ENCODE data around the gene HJURP. TPM values are rescaled to one million over a fixed set of nuclear protein-coding genes. Genes with fewer than 3 reads are reported as not detected.

HJURP gene
- total RNA-seq, 1 donor from 2014 or later, result 109 TPM

DNA sequence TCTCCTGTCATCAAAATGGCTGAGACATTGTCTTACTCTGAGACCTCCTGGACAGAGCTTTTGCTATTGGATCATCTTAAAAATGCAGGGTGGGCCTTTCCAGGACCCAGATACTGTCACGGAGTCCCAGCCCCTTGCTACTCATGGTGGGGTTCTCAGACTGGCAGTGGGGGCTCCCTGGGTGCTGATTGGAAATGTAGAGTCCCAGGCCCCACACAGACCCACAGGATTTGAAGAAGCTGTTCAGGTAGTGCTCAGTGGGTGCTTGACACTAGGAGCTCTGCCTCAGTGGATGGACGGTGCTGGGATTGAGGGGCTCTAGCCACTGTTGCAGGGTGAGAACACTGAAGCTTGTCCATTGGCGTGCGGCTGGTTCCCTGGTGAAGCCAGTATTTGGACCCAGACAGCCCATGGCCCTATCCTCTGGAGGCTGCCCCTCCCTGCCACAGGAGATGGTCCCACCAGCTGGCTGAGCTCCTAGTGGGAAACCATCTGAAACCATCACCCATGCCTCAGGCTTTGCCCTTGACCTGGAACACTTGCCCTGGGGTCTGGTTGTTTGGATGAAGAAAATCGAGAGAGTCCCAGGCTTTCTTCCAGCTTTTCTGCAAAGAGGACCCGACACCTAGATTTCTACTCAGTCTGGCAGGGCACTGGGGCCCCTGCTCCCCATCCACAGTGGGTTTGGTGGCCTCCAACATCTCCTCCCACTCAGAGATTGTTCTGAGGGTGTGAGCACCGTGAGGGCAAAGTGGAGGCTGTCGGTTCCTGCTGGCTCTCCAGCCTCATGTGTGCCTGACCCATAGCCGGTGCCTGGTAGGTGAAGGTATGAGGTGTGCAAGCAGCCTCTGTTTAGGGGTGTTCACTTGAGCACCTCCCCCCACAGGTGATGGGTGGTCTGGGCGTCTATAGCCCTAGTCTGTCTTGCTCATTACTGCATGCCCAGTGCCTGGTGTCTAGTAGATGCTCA lies 46.1 kb downstream of the HJURP start:
- H3K9ac ChIP-seq, result no peak overlapping the region
- H3K4me3 Mint-ChIP-seq, result no peak overlapping the region
- no peaks in the 10 kb centered on the region for H3K79me2 ChIP-seq (ENCODE audit: low read depth)
- H3K9me3 Mint-ChIP-seq, result peaks cover 2% of the 10 kb centered on the region
- H3K36me3 Mint-ChIP-seq, result no peaks in the 10 kb centered on the region
- H3K4me3 ChIP-seq, result no peak overlapping the region
- H3K36me3 ChIP-seq, result no peaks in the 10 kb centered on the region
- peaks cover 2% of the 10 kb centered on the region for H3K27me3 Mint-ChIP-seq (ENCODE audit: insufficient read depth, low read depth)
- no peak overlapping the region for H3K27ac Mint-ChIP-seq
- no peaks in the 10 kb centered on the region for H4K20me1 ChIP-seq (ENCODE audit: low read depth)
- no peaks in the 10 kb centered on the region for H3F3A ChIP-seq (ENCODE audit: low read depth)
- H3K27me3 ChIP-seq, result no peaks in the 10 kb centered on the region
- H2AFZ ChIP-seq (replicated peaks), result no peak overlapping the region
- no peaks in the 10 kb centered on the region for H3K4me1 Mint-ChIP-seq
- H3K4me2 ChIP-seq, result no peak overlapping the region
- no peaks in the 10 kb centered on the region for H3K4me1 ChIP-seq
- DNase-seq (ENCODE audit: low spot score), result no peak
- no peaks in the 10 kb centered on the region for H3K9me3 ChIP-seq (ENCODE audit: low read depth)
- no peak for TF ChIP-seq EZH2 (IDR thresholded peaks at IDR 0.05)
- TF ChIP-seq EZH2phosphoT487 (IDR thresholded peaks at IDR 0.05), result no peak
- no peak for TF ChIP-seq CTCF (IDR thresholded peaks at IDR 0.05)
- H3K27ac ChIP-seq, result no peak overlapping the region

DNA sequence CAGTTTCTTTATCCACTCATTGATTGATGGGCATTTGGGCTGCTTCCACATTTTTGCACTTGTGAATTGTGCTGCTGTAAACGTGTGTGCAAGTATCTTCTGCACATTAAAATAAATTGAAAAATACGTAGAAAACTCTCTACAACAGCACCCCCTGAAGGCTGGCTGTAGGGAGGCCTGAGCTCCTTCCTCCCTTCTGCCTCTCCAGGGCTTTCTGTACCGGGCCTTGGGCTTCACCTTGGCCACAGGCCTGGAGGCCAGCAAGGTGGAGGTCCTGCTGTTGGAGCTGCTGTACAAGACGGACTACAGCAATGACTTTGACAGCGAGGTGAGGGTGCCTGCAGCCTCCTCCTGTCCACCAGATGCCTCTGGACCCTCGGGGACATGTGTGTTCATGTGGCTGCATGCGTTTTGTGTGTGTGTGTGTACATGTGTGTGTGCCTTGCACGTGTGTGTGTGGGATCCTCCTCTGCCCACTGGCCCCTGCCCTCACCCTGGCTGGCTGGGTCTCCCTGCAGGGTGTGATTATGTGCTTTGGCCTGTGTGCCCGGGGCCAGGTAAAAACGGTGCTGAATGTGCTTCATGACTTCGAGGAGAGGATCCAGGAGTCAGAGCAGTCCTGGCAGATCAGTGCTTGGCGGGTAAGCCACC lies 47.0 kb downstream of the HJURP start:
- H3K36me3 Mint-ChIP-seq, result no peaks in the 10 kb centered on the region
- TF ChIP-seq CTCF (IDR thresholded peaks at IDR 0.05), result no peak
- TF ChIP-seq EZH2phosphoT487 (IDR thresholded peaks at IDR 0.05), result no peak
- no peak for TF ChIP-seq EZH2 (IDR thresholded peaks at IDR 0.05)

DNA sequence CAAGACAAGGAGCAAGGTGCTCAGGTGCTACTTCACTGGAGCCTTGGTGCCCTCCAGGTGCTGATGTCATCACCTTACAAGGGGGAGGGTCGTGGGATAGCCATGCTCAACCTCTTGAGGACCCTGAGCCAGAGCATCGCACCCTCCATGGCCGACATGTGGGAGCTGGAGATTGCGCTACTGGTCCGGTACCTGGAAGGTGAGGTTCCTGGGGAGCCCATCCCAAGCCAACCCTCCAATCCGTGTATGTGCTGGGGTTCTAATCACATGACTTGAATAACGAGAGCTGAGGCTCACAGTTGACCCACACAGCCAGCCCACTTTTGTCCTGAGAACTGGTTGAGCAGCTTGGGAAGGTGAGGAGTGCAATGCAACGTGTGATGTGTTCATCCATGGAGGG lies 50.3 kb downstream of the HJURP start:
- no peak for DNase-seq (ENCODE audit: low spot score)

More for the DNA sequence above, 47.0 kb downstream of the HJURP start:
- Histone ChIP-seq H3K27ac (no peak overlapping the region), H4K20me1 (ENCODE audit: low read depth) (no peaks in the 10 kb centered on the region), H3K9ac (no peak overlapping the region), H3F3A (ENCODE audit: low read depth) (no peaks in the 10 kb centered on the region), H3K4me3 (no peak overlapping the region), H2AFZ (replicated peaks) (no peak overlapping the region), H3K9me3 (ENCODE audit: low read depth) (no peaks in the 10 kb centered on the region), H3K4me1 (no peaks in the 10 kb centered on the region), H3K4me2 (no peak overlapping the region), H3K79me2 (ENCODE audit: low read depth) (no peaks in the 10 kb centered on the region), H3K36me3 (no peaks in the 10 kb centered on the region), H3K27me3 (no peaks in the 10 kb centered on the region)
- Mint-ChIP-seq H3K27me3 (ENCODE audit: insufficient read depth, low read depth) (peaks cover 2% of the 10 kb centered on the region), H3K9me3 (peaks cover 8% of the 10 kb centered on the region), H3K27ac (no peak overlapping the region), H3K4me1 (no peaks in the 10 kb centered on the region), H3K4me3 (no peak overlapping the region)
- DNase-seq (ENCODE audit: low spot score), result no peak

More for the DNA sequence above, 50.3 kb downstream of the HJURP start:
- no peaks in the 10 kb centered on the region for H3K4me1 ChIP-seq
- Mint-ChIP-seq H3K4me3 (no peak overlapping the region), H3K27ac (no peak overlapping the region), H3K36me3 (no peaks in the 10 kb centered on the region), H3K27me3 (ENCODE audit: insufficient read depth, low read depth) (peaks cover 4% of the 10 kb centered on the region), H3K4me1 (no peaks in the 10 kb centered on the region), H3K9me3 (peaks cover 16% of the 10 kb centered on the region)
- H3K27me3 ChIP-seq, result no peaks in the 10 kb centered on the region
- TF ChIP-seq EZH2phosphoT487 (IDR thresholded peaks at IDR 0.05), result no peak
- H3K4me2 ChIP-seq, result no peak overlapping the region
- no peak overlapping the region for H3K9ac ChIP-seq
- no peaks in the 10 kb centered on the region for H3K36me3 ChIP-seq
- no peaks in the 10 kb centered on the region for H3F3A ChIP-seq (ENCODE audit: low read depth)
- no peak overlapping the region for H2AFZ ChIP-seq (replicated peaks)
- no peak overlapping the region for H3K27ac ChIP-seq
- no peak overlapping the region for H3K4me3 ChIP-seq
- H4K20me1 ChIP-seq (ENCODE audit: low read depth), result no peaks in the 10 kb centered on the region
- H3K79me2 ChIP-seq (ENCODE audit: low read depth), result no peaks in the 10 kb centered on the region
- H3K9me3 ChIP-seq (ENCODE audit: low read depth), result no peaks in the 10 kb centered on the region

Measured in neural progenitor cell (in vitro differentiated cells).